Mesendoderm (in vitro differentiated cells): Measurements from ENCODE around the gene TRPM2.

Experiments used
- DNase-seq: peaks from one replicate; pipeline ENCODE4 v3.0.0; 2013
- H2AK5ac ChIP-seq: 2 replicates; pipeline ENCODE4 v1.6.1; 2013; ENCODE audit warnings: low read length, inconsistent platforms
- H2BK120ac ChIP-seq: 2 replicates; pipeline ENCODE4 v1.6.1; 2013; ENCODE audit warnings: low read depth, mild to moderate bottlenecking, low read length, moderate library complexity, mixed read lengths
- H2BK15ac ChIP-seq: replicated peaks from 2 replicates; pipeline ENCODE4 v1.6.1; 2013; ENCODE audit warnings: low read depth, mild to moderate bottlenecking, moderate library complexity
- H2BK5ac ChIP-seq: 2 replicates; pipeline ENCODE4 v1.6.1; 2013; ENCODE audit warnings: low read length, inconsistent platforms
- H3K18ac ChIP-seq: 2 replicates; pipeline ENCODE4 v1.6.1; 2013; ENCODE audit warnings: mild to moderate bottlenecking, low read length, mixed read lengths
- H3K23ac ChIP-seq: one replicate; pipeline ENCODE4 v1.6.1; 2013; ENCODE audit warnings: low read length
- H3K27ac ChIP-seq: 2 replicates; pipeline ENCODE4 v1.5.1; 2013; ENCODE audit warnings: low read depth, mild to moderate bottlenecking, inconsistent platforms, low read length, moderate library complexity
- H3K27me3 ChIP-seq: 2 replicates; pipeline ENCODE4 v1.6.1; 2013; ENCODE audit warnings: low read length, control low read depth, mild to moderate bottlenecking, inconsistent platforms; ENCODE audit not compliant: insufficient read depth, poor library complexity
- H3K36me3 ChIP-seq: 2 replicates; pipeline ENCODE4 v1.6.1; 2013; ENCODE audit warnings: low read length, inconsistent platforms; ENCODE audit not compliant: control insufficient read depth, insufficient read depth
- H3K4ac ChIP-seq: one replicate; pipeline ENCODE4 v1.6.1; 2013; ENCODE audit warnings: low read depth, mild to moderate bottlenecking, low read length, moderate library complexity
- H3K4me1 ChIP-seq: 2 replicates; pipeline ENCODE4 v1.6.1; 2013; ENCODE audit warnings: low read depth, low read length, inconsistent platforms; ENCODE audit not compliant: control insufficient read depth
- H3K4me2 ChIP-seq: 2 replicates; pipeline ENCODE4 v1.6.1; 2013; ENCODE audit warnings: low read length
- H3K4me3 ChIP-seq: 2 replicates; pipeline ENCODE4 v1.5.1; 2013; ENCODE audit warnings: mild to moderate bottlenecking, low read length
- H3K56ac ChIP-seq: one replicate; pipeline ENCODE4 v1.6.1; 2013; ENCODE audit warnings: low read length
- H3K79me1 ChIP-seq: 2 replicates; pipeline ENCODE4 v1.6.1; 2013; ENCODE audit warnings: low read length, inconsistent platforms
- H3K79me2 ChIP-seq: 2 replicates; pipeline ENCODE4 v1.6.1; 2013; ENCODE audit warnings: mild to moderate bottlenecking, low read length; ENCODE audit not compliant: control insufficient read depth, insufficient read depth
- H3K9ac ChIP-seq: 2 replicates; pipeline ENCODE4 v1.6.1; 2013; ENCODE audit warnings: low read length, inconsistent platforms
- H4K5ac ChIP-seq: one replicate; pipeline ENCODE4 v1.6.1; 2013; ENCODE audit warnings: low read length
- H4K8ac ChIP-seq: one replicate; pipeline ENCODE4 v1.6.1; 2013; ENCODE audit warnings: low read depth, mild to moderate bottlenecking, control low read depth, low read length, moderate library complexity
- WGBS: extraction: QIAGEN DNeasy Blood & Tissue Kit; methylation state at CpG from one replicate; pipeline ENCODE4 v1.1.7; 2013; ENCODE audit warnings: low lambda C conversion rate, missing lambda C conversion rate; ENCODE audit not compliant: insufficient coverage; ENCODE audit errors: extremely low coverage; 5-methylcytosine and 5-hydroxymethylcytosine counted together

Gene TRPM2

DNA sequence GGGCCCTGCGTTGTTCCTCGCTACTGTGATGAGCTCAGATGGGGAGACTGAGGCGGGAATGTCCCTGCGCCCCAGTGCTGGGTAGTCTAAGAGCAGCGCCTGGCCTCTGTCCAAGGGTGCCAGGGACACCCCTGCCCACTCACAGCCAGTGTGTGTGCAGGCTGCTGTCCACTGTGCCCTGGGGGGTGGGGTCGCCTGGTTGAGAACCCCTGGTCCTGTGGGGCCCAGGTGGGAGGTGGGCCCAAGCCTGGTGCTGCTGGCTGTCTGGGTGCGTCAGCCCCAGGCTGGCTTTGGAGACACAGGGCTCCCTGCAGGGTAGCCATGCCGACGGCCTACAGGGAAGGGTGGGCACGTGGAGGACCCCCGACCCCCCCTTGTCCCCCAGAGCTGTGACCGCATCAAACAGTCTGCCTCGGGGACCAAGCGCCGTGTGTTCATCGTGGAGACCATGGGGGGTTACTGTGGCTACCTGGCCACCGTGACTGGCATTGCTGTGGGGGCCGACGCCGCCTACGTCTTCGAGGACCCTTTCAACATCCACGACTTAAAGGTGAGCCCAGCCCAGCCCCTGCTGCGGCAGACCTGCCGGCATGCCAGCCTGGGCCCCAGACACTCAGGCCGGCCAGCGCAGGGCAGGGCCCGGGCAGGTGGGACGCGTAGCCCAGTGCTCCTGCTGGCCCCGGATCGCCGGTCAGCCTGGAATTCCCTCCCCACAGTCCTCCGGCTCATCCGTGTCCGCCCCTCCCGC is 29.1 kb upstream of the TRPM2 start:
- Histone ChIP-seq H3K79me1 (no peaks in the 10 kb centered on the region), H3K4ac (no peak overlapping the region), H2BK15ac (no peak overlapping the region), H2BK5ac (no peak overlapping the region), H4K5ac (no peak overlapping the region), H3K23ac (no peak overlapping the region), H3K56ac (no peak overlapping the region), H2AK5ac (no peak overlapping the region), H3K4me3 (no peak overlapping the region), H3K4me1 (no peaks in the 10 kb centered on the region), H4K8ac (no peak overlapping the region), H3K4me2 (no peak overlapping the region), H3K18ac (no peak overlapping the region), H3K27ac (no peak overlapping the region), H2BK120ac (no peak overlapping the region), H3K27me3 (no peaks in the 10 kb centered on the region), H3K9ac (no peak overlapping the region), H3K79me2 (no peaks in the 10 kb centered on the region), H3K36me3 (peaks cover 2% of the 10 kb centered on the region)
- WGBS = no CpG with 5 or more reads among the region's 37 CpGs
- DNase-seq = no peak

GRCh38 chr21:44324854-44325107 is 28.6 kb upstream of the TRPM2 start:
- Histone ChIP-seq H3K4ac (no peak overlapping the region), H3K27ac (no peak overlapping the region), H2AK5ac (no peak overlapping the region), H3K36me3 (peaks cover 2% of the 10 kb centered on the region), H3K23ac (no peak overlapping the region), H3K27me3 (no peaks in the 10 kb centered on the region), H2BK15ac (no peak overlapping the region), H3K79me1 (no peaks in the 10 kb centered on the region), H3K18ac (no peak overlapping the region), H2BK5ac (no peak overlapping the region), H3K79me2 (no peaks in the 10 kb centered on the region), H3K56ac (no peak overlapping the region), H3K4me1 (no peaks in the 10 kb centered on the region), H3K4me3 (no peak overlapping the region), H4K8ac (no peak overlapping the region), H3K9ac (no peak overlapping the region), H4K5ac (no peak overlapping the region), H2BK120ac (no peak overlapping the region), H3K4me2 (no peak overlapping the region)
- WGBS = no CpG with 5 or more reads among the region's 11 CpGs
- DNase-seq = no peak

DNA sequence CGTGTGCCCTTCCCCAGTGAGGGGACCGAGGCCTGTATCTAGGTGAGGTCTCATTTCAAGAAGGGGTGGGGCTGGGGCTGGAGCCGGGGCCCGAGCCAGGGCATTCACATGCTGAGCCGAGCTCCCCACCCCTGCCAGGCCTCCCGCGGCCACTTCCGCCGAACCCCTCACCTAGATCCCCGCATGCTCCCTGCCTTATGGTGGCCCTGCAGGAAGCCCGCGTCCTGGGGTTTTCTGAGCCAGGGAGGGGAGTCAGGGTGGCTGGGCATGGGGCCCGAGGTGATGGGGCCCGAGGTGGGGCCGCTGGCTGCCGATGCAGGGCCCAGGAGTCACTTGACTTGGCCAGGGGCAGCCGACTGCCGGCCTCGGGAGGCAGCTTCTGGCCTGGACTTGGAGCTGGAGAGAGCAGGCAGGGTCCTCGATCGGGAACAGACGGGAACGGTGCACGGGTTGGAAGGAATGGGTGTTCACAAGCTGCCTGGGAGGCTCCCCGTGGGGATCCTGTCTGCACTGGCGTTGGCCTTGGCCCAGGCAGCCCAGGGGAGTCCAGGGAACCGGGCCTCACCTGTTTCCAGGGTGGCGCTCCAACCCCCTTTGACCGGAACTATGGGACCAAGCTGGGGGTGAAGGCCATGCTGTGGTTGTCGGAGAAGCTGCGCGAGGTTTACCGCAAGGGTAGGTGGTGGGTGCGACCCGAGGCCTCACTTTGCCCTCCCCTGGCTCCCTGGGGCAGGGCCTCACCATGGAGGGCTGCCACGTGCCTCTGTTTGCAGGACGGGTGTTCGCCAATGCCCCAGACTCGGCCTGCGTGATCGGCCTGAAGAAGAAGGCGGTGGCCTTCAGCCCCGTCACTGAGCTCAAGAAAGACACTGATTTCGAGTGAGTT is 27.8 kb upstream of the TRPM2 start:
- Histone ChIP-seq H3K36me3 (peaks cover 2% of the 10 kb centered on the region), H3K27ac (no peak overlapping the region), H2AK5ac (no peak overlapping the region), H4K5ac (no peak overlapping the region), H3K4me2 (no peak overlapping the region), H2BK120ac (no peak overlapping the region), H2BK5ac (no peak overlapping the region), H2BK15ac (no peak overlapping the region), H3K23ac (no peak overlapping the region), H3K56ac (no peak overlapping the region), H3K9ac (no peak overlapping the region), H3K4me3 (no peak overlapping the region), H3K79me2 (no peaks in the 10 kb centered on the region), H3K27me3 (no peaks in the 10 kb centered on the region), H3K79me1 (no peaks in the 10 kb centered on the region), H4K8ac (no peak overlapping the region), H3K4me1 (no peaks in the 10 kb centered on the region), H3K4ac (no peak overlapping the region), H3K18ac (no peak overlapping the region)
- no CpG with 5 or more reads among the region's 44 CpGs for WGBS
- no peak for DNase-seq

- H3K4me2 ChIP-seq = no peak overlapping the region
- H4K5ac ChIP-seq = no peak overlapping the region
Observed at GRCh38 chr21:44326272-44326647, 27.2 kb upstream of the TRPM2 start.

DNA sequence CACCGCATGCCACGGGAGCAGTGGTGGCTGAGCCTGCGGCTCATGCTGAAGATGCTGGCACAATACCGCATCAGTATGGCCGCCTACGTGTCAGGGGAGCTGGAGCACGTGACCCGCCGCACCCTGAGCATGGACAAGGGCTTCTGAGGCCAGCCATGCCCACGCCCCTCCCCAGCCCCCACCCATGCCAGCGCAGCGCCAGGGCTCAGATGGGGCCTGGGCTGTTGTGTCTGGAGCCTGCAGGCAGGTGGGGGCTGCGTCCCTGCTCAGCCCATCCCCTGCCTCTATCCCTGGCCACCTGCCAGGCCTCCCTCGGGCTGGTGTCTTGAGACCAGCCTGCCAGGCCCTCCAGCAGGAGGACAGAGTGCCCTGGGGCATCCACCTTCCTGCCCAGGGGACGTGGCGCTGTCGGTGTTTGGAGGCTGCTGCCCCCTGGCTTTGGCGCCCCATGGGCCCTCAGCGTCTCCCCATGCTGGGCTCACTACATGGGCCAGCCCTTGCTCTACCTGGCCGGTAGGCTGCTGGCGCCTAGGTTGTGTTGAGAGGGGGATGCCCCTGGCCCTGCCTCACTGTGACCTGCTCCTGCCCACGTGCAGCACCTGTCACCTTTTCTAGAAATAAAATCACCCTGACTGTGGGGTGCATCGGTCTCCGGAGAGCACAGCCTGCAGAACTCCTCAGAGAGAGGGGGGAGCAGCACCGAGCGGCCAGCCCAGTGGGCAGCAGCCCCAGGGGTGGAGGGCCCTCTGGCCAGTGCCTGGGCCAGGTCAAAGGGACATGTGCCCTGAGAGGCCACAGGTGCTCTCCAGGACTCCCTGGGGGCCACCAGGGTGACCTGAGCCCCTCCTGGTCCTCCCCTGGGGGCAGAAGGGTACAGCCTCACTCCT is 26.5 kb upstream of the TRPM2 start:
- H3K36me3 ChIP-seq = peaks cover 2% of the 10 kb centered on the region
- no peaks in the 10 kb centered on the region for H3K27me3 ChIP-seq
- H2BK120ac ChIP-seq = no peak overlapping the region
- no peak overlapping the region for H3K9ac ChIP-seq
- no peak overlapping the region for H3K18ac ChIP-seq
- H3K79me2 ChIP-seq = no peaks in the 10 kb centered on the region
- H3K4ac ChIP-seq = no peak overlapping the region
- H3K4me3 ChIP-seq = no peak overlapping the region
- H3K27ac ChIP-seq = no peak overlapping the region
- H4K5ac ChIP-seq = no peak overlapping the region
- no peak overlapping the region for H3K4me2 ChIP-seq
- no peaks in the 10 kb centered on the region for H3K79me1 ChIP-seq
- no peaks in the 10 kb centered on the region for H3K4me1 ChIP-seq
- no peak for DNase-seq
- H3K56ac ChIP-seq = no peak overlapping the region
- H2BK5ac ChIP-seq = no peak overlapping the region
- no peak overlapping the region for H2AK5ac ChIP-seq
- no peak overlapping the region for H4K8ac ChIP-seq
- no peak overlapping the region for H3K23ac ChIP-seq
- H2BK15ac ChIP-seq = no peak overlapping the region
- no CpG with 5 or more reads among the region's 26 CpGs for WGBS

More at GRCh38 chr21:44326272-44326647, 27.2 kb upstream of the TRPM2 start:
- no peak for DNase-seq
- no peak overlapping the region for H2BK5ac ChIP-seq
- H3K79me2 ChIP-seq = no peaks in the 10 kb centered on the region
- no peak overlapping the region for H4K8ac ChIP-seq
- H3K27me3 ChIP-seq = no peaks in the 10 kb centered on the region
- no peak overlapping the region for H2BK15ac ChIP-seq
- no peaks in the 10 kb centered on the region for H3K79me1 ChIP-seq
- no CpG with 5 or more reads among the region's 13 CpGs for WGBS
- no peak overlapping the region for H3K27ac ChIP-seq
- H3K18ac ChIP-seq = no peak overlapping the region
- no peak overlapping the region for H3K56ac ChIP-seq
- no peak overlapping the region for H2AK5ac ChIP-seq
- H3K23ac ChIP-seq = no peak overlapping the region
- H3K9ac ChIP-seq = no peak overlapping the region
- H3K4me1 ChIP-seq = no peaks in the 10 kb centered on the region
- H3K36me3 ChIP-seq = peaks cover 2% of the 10 kb centered on the region
- no peak overlapping the region for H3K4me3 ChIP-seq
- no peak overlapping the region for H2BK120ac ChIP-seq
- H3K4ac ChIP-seq = no peak overlapping the region
